GM18520 (cell line): Measurements from ENCODE around the gene AVPR2.

Experiments used
- ATAC-seq: cut with Tn5 transposase; IDR thresholded peaks from one replicate; pipeline ENCODE4 v1.9.1; 2021; ENCODE audit not compliant: unreplicated experiment

Gene AVPR2

GRCh38 chrX:153884590-153884989 lies 19.9 kb upstream of the AVPR2 start:
- ATAC-seq, result no peak

- no peak for ATAC-seq
Measured at GRCh38 chrX:153885208-153885787, 19.2 kb upstream of the AVPR2 start.

GRCh38 chrX:153885968-153886903 lies 18.2 kb upstream of the AVPR2 start, which contains the start of gene L1CAM:
Gene L1CAM (minus strand): TSS chrX:153886173. CDS start chrX:153875836, 10,337 bp downstream.
- ATAC-seq, result no peak

GRCh38 chrX:153886915-153887314 lies 17.6 kb upstream of the AVPR2 start:
- no peak for ATAC-seq

- no peak for ATAC-seq
Measured at GRCh38 chrX:153887385-153887784, 17.1 kb upstream of the AVPR2 start.

- no peak for ATAC-seq
Measured at GRCh38 chrX:153888344-153888743, 16.1 kb upstream of the AVPR2 start.

GRCh38 chrX:153889123-153889522 lies 15.3 kb upstream of the AVPR2 start:
- ATAC-seq, result no peak

GRCh38 chrX:153897899-153898298 lies 6.6 kb upstream of the AVPR2 start:
- ATAC-seq, result no peak

- no peak for ATAC-seq
Measured at GRCh38 chrX:153900831-153901752, 3.4 kb upstream of the AVPR2 start.

GRCh38 chrX:153901753-153902140 lies 2.7 kb upstream of the AVPR2 start:
- no peak for ATAC-seq

GRCh38 chrX:153902385-153902784 lies 2.1 kb upstream of the AVPR2 start:
- ATAC-seq, result no peak

- ATAC-seq, result no peak
Measured at GRCh38 chrX:153903238-153903980, 1.1 kb upstream of the AVPR2 start.

- no peak for ATAC-seq
Measured at GRCh38 chrX:153905481-153906095, 1.1 kb downstream of the AVPR2 start.

GRCh38 chrX:153906126-153906917 lies 1.8 kb downstream of the AVPR2 start:
- ATAC-seq, result no peak

GRCh38 chrX:153907456-153907855 lies 3.0 kb downstream of the AVPR2 start:
- no peak for ATAC-seq

- no peak for ATAC-seq
Measured at GRCh38 chrX:153908219-153908860, 3.9 kb downstream of the AVPR2 start.

- ATAC-seq, result no peak
Measured at GRCh38 chrX:153909024-153909979, 4.8 kb downstream of the AVPR2 start.

GRCh38 chrX:153909980-153910360 lies 5.5 kb downstream of the AVPR2 start:
- ATAC-seq, result no peak
